Lung (tissue), 12 donors: ENCODE measurements around the gene ALK. TPM values are rescaled to one million over a fixed set of nuclear protein-coding genes. Genes with fewer than 3 reads are reported as not detected.
A peak's percentile ranks its signal among the peaks of the same experiment; 100 is the strongest.

Experiments
- ATAC-seq: fragments of 200-7000 bp; cut with Tn5 transposase; one replicate; pipeline ENCODE4 v1.9.1; 2020; ENCODE audit warnings: moderate number of reproducible peaks; ENCODE audit not compliant: insufficient read depth, low FRiP score
- DNase-seq, 3 donors: peaks; one replicate each; pipeline ENCODE4 v3.0.0-alpha.2; 2013 to 2017
- H3K27ac ChIP-seq, 2 donors: one replicate each; pipeline ENCODE4 v1.5.1; 2013; ENCODE audit warnings: mild to moderate bottlenecking in 2 of 2, moderate library complexity in 2 of 2, control low read depth in 1 of 2, inconsistent platforms in 1 of 2, low read depth in 1 of 2, low read length in 1 of 2
- H3K27me3 ChIP-seq, 3 donors: one replicate each; pipeline ENCODE4 v1.5.1; 2013; ENCODE audit warnings: low read length in 2 of 3; ENCODE audit not compliant: control insufficient read depth in 3 of 3, insufficient read depth in 3 of 3
- H3K36me3 ChIP-seq, 4 donors: one replicate each; pipeline ENCODE4 v1.5.1; 2013; ENCODE audit warnings: low read length in 4 of 4, mild to moderate bottlenecking in 1 of 4, moderate library complexity in 1 of 4; ENCODE audit not compliant: control insufficient read depth in 4 of 4, insufficient read depth in 4 of 4
- H3K4me1 ChIP-seq, 5 donors: one replicate each; pipeline ENCODE4 v1.5.1; 2013; ENCODE audit warnings: low read length in 5 of 5, mild to moderate bottlenecking in 2 of 5, moderate library complexity in 1 of 5; ENCODE audit not compliant: control insufficient read depth in 5 of 5, insufficient read depth in 5 of 5
- H3K4me3 ChIP-seq: one replicate; pipeline ENCODE4 v1.5.1; 2013; ENCODE audit warnings: mild to moderate bottlenecking, control low read depth, moderate library complexity
- H3K9ac ChIP-seq, 2 donors: one replicate each; pipeline ENCODE4 v1.5.1; 2013; ENCODE audit warnings: low read length in 2 of 2, control low read depth in 1 of 2; ENCODE audit not compliant: insufficient read depth in 1 of 2
- H3K9me3 ChIP-seq, 4 donors: one replicate each; pipeline ENCODE4 v1.5.1; 2013; ENCODE audit warnings: low read length in 3 of 4, mild to moderate bottlenecking in 1 of 4, moderate library complexity in 1 of 4; ENCODE audit not compliant: control insufficient read depth in 4 of 4, insufficient read depth in 3 of 4
- CTCF ChIP-seq: IDR thresholded peaks from 2 replicates; pipeline ENCODE4 v1.5.1; 2012; ENCODE audit warnings: mild to moderate bottlenecking; ENCODE audit errors: control extremely low read depth, extremely low read depth
- WGBS, 2 donors: extraction: QIAGEN DNeasy Blood & Tissue Kit; methylation state at CpG; one replicate each; pipeline ENCODE4 v1.1.7; 2013; 5-methylcytosine and 5-hydroxymethylcytosine counted together
- polyA plus RNA-seq, 2 donors: library from polyadenylated mRNA; stranded (reverse); fragments of 200-250 nt; gene quantifications; one replicate each; pipeline ENCODE4 v1.2.1, GENCODE V29; 2013
- total RNA-seq, 2 donors: library from RNA; depleted of rRNA in 1 of 2; stranded (reverse); fragments of >200 nt in 1 of 2; gene quantifications; one replicate each; pipeline ENCODE4 v1.2.1, GENCODE V29; 2014 to 2021
- donor health status: control.
- donor health status: control.
- donor health status: Bipolar disorder and iron deficiency.
- donor health status: healthy.
- donor health status: DM: yes; HTN: yes; CAD: no.

The ALK gene
- total and polyA plus RNA-seq, 4 donors, result 0.09 to 0.25 (median 0.10) TPM; not detected in 1

GRCh38 chr2:29482867-29483266 lies 438.5 kb downstream of the ALK start:
- H3K27me3 ChIP-seq, result no peaks in the 10 kb centered on the region
- H3K4me1 ChIP-seq, result no peaks in the 10 kb centered on the region
- H3K9ac ChIP-seq, result no peak overlapping the region
- no peak for DNase-seq
- no peak for ATAC-seq
- no peaks in the 10 kb centered on the region for H3K9me3 ChIP-seq
- no peak overlapping the region for H3K27ac ChIP-seq
- H3K36me3 ChIP-seq, result no peaks in the 10 kb centered on the region
- no peak for TF ChIP-seq CTCF
- 90 to 91% methylated on average over 3 of the region's 3 CpGs for WGBS, 2 donors
- no peak overlapping the region for H3K4me3 ChIP-seq

GRCh38 chr2:29482348-29482747 lies 439.0 kb downstream of the ALK start:
- H3K9me3 ChIP-seq, result peaks cover 0 to 2% (median 0%) of the 10 kb centered on the region in 4 donors
- no peaks in the 10 kb centered on the region for H3K4me1 ChIP-seq
- H3K27me3 ChIP-seq, result no peaks in the 10 kb centered on the region
- DNase-seq, result no peak
- no peaks in the 10 kb centered on the region for H3K36me3 ChIP-seq
- no peak overlapping the region for H3K9ac ChIP-seq
- WGBS, 2 donors, result 93 to 96% methylated on average over 2 of the region's 2 CpGs
- TF ChIP-seq CTCF, result no peak
- no peak overlapping the region for H3K27ac ChIP-seq
- no peak for ATAC-seq
- H3K4me3 ChIP-seq, result no peak overlapping the region

GRCh38 chr2:29481313-29481712 lies 440.1 kb downstream of the ALK start:
- no peak for ATAC-seq
- DNase-seq, result no peak
- no peaks in the 10 kb centered on the region for H3K4me1 ChIP-seq
- 82% methylated on average over 1 of the region's 1 CpG for WGBS, 2 donors
- H3K27me3 ChIP-seq, result no peaks in the 10 kb centered on the region
- no peak overlapping the region for H3K27ac ChIP-seq
- no peak for TF ChIP-seq CTCF
- no peaks in the 10 kb centered on the region for H3K36me3 ChIP-seq
- peaks cover 0 to 2% (median 0%) of the 10 kb centered on the region in 4 donors for H3K9me3 ChIP-seq
- no peak overlapping the region for H3K4me3 ChIP-seq
- H3K9ac ChIP-seq, result no peak overlapping the region

GRCh38 chr2:29480426-29480825 lies 441.0 kb downstream of the ALK start:
- Histone ChIP-seq H3K27ac (no peak overlapping the region), H3K4me3 (no peak overlapping the region), H3K9ac (no peak overlapping the region), H3K4me1 (no peaks in the 10 kb centered on the region), H3K36me3 (no peaks in the 10 kb centered on the region), H3K27me3 (no peaks in the 10 kb centered on the region), H3K9me3 (peaks cover 0 to 2% (median 0%) of the 10 kb centered on the region in 4 donors)
- WGBS, 2 donors, result 16 to 31% methylated on average over 4 of the region's 4 CpGs
- TF ChIP-seq CTCF, result no peak
- DNase-seq (peak in 1 of 3 donors; percentile 5), ATAC-seq (no peak)
